HEK293 (cell line): Measurements from ENCODE around the gene NXT1.

Experiments used
- ZNF548 ChIP-seq: fragments of 450-650 bp; formaldehyde crosslinking; IDR thresholded peaks from 2 replicates; pipeline ENCODE4 v1.5.1; 2016; ENCODE audit warnings: missing biosample characterization, missing genetic modification characterization
- TF ChIP-seq, protein P1 (sequence below): fragments of 450-650 bp; formaldehyde crosslinking; IDR thresholded peaks from 2 replicates; pipeline ENCODE4 v1.5.1; 2016; ENCODE audit warnings: missing biosample characterization, missing genetic modification characterization
- TF ChIP-seq, protein P2 (sequence below): fragments of 450-650 bp; formaldehyde crosslinking; IDR thresholded peaks from 2 replicates; pipeline ENCODE4 v1.5.1; 2016; ENCODE audit warnings: missing biosample characterization, missing genetic modification characterization

DNA sequence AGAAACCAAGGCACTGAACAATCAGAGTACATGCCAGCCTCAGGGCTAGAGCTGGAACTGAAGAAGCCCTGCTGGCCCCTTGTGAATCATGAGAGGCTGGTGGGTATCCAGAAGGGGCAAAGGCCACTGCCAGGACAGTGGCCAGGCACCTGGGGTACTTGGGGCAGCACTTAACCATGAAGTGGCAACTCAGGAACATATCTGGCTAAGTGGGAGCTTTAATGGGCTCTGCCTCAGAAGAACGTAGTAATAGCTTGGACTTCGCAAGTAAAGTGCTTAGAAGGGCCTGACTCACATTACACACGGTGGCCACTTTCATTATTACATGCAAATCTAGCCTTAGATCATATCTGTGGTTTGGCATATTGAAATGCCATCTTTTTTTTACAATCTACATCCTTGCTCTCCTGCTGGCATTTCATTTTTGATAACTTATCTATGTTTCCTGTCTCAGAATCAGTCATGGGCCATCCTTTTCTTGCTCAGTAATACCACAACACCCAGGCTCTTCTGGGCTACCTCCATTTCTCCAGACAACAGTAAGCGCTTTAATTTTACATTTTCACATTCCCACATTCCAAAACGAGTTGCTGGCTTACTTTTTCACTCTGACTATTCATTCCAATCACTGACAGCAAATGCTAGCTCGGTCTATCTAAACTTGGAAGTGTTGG, 49.1 kb downstream of the NXT1 start:
- TF ChIP-seq, protein P1, sequence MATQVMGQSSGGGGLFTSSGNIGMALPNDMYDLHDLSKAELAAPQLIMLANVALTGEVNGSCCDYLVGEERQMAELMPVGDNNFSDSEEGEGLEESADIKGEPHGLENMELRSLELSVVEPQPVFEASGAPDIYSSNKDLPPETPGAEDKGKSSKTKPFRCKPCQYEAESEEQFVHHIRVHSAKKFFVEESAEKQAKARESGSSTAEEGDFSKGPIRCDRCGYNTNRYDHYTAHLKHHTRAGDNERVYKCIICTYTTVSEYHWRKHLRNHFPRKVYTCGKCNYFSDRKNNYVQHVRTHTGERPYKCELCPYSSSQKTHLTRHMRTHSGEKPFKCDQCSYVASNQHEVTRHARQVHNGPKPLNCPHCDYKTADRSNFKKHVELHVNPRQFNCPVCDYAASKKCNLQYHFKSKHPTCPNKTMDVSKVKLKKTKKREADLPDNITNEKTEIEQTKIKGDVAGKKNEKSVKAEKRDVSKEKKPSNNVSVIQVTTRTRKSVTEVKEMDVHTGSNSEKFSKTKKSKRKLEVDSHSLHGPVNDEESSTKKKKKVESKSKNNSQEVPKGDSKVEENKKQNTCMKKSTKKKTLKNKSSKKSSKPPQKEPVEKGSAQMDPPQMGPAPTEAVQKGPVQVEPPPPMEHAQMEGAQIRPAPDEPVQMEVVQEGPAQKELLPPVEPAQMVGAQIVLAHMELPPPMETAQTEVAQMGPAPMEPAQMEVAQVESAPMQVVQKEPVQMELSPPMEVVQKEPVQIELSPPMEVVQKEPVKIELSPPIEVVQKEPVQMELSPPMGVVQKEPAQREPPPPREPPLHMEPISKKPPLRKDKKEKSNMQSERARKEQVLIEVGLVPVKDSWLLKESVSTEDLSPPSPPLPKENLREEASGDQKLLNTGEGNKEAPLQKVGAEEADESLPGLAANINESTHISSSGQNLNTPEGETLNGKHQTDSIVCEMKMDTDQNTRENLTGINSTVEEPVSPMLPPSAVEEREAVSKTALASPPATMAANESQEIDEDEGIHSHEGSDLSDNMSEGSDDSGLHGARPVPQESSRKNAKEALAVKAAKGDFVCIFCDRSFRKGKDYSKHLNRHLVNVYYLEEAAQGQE (tag by site-specific recombination): no peak
- TF ChIP-seq, protein P2, sequence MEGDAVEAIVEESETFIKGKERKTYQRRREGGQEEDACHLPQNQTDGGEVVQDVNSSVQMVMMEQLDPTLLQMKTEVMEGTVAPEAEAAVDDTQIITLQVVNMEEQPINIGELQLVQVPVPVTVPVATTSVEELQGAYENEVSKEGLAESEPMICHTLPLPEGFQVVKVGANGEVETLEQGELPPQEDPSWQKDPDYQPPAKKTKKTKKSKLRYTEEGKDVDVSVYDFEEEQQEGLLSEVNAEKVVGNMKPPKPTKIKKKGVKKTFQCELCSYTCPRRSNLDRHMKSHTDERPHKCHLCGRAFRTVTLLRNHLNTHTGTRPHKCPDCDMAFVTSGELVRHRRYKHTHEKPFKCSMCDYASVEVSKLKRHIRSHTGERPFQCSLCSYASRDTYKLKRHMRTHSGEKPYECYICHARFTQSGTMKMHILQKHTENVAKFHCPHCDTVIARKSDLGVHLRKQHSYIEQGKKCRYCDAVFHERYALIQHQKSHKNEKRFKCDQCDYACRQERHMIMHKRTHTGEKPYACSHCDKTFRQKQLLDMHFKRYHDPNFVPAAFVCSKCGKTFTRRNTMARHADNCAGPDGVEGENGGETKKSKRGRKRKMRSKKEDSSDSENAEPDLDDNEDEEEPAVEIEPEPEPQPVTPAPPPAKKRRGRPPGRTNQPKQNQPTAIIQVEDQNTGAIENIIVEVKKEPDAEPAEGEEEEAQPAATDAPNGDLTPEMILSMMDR: no peak
- TF ChIP-seq ZNF548: no peak
